H9 (cell line): ENCODE data around the gene PLXNB3. TPM values are rescaled to one million over a fixed set of nuclear protein-coding genes. Genes with fewer than 3 reads are reported as not detected.

Experiments
- DNase-seq: peaks from one replicate; pipeline ENCODE4 v3.0.0-alpha.2; 2017
- H2AFZ ChIP-seq: one replicate; pipeline ENCODE4 v1.6.1; 2013; ENCODE audit warnings: mild to moderate bottlenecking, low read length, control low read depth, moderate library complexity
- H2AK5ac ChIP-seq: 2 replicates; pipeline ENCODE4 v1.6.1; 2013; ENCODE audit warnings: low read length, control low read depth, mixed read lengths; ENCODE audit not compliant: insufficient read length
- H2BK120ac ChIP-seq: one replicate; pipeline ENCODE4 v1.6.1; 2013; ENCODE audit warnings: low read depth, mild to moderate bottlenecking, low read length, control low read depth, inconsistent platforms; ENCODE audit not compliant: poor library complexity, severe bottlenecking
- H2BK12ac ChIP-seq: 2 replicates; pipeline ENCODE4 v1.6.1; 2013; ENCODE audit warnings: low read length, control low read depth, mixed read lengths, low read depth; ENCODE audit not compliant: insufficient read length
- H2BK15ac ChIP-seq: 2 replicates; pipeline ENCODE4 v1.6.1; 2013; ENCODE audit warnings: low read depth, low read length, control low read depth
- H2BK20ac ChIP-seq: one replicate; pipeline ENCODE4 v1.6.1; 2013; ENCODE audit warnings: low read depth, mild to moderate bottlenecking, low read length, control low read depth, inconsistent platforms; ENCODE audit not compliant: poor library complexity, severe bottlenecking
- H2BK5ac ChIP-seq: 2 replicates; pipeline ENCODE4 v1.6.1; 2013; ENCODE audit warnings: low read length, control low read depth, mixed read lengths; ENCODE audit not compliant: insufficient read length
- H3K14ac ChIP-seq: 2 replicates; pipeline ENCODE4 v1.6.1; 2013; ENCODE audit warnings: low read length, control low read depth; ENCODE audit not compliant: insufficient read depth
- H3K18ac ChIP-seq: 2 replicates; pipeline ENCODE4 v1.6.1; 2013; ENCODE audit warnings: low read depth, mild to moderate bottlenecking, mixed read lengths, low read length, control low read depth; ENCODE audit not compliant: insufficient read length
- H3K23ac ChIP-seq: 2 replicates; pipeline ENCODE4 v1.6.1; 2013; ENCODE audit warnings: low read length, control low read depth, mixed read lengths, low read depth; ENCODE audit not compliant: insufficient read length
- H3K23me2 ChIP-seq: 2 replicates; pipeline ENCODE4 v1.6.1; 2013; ENCODE audit warnings: low read depth, mild to moderate bottlenecking, mixed read lengths, low read length, control low read depth; ENCODE audit not compliant: insufficient read length, poor library complexity, severe bottlenecking
- H3K27ac ChIP-seq: 2 replicates; pipeline ENCODE4 v1.5.1; 2013; ENCODE audit warnings: low read length, control low read depth, mixed read lengths, low read depth; ENCODE audit not compliant: insufficient read length
- H3K27me3 ChIP-seq: 2 replicates; pipeline ENCODE4 v1.6.1; 2013; ENCODE audit warnings: low read length, control low read depth, inconsistent platforms; ENCODE audit not compliant: insufficient read depth
- H3K4ac ChIP-seq: 2 replicates; pipeline ENCODE4 v1.6.1; 2013; ENCODE audit warnings: low read depth, mild to moderate bottlenecking, control low read depth, inconsistent platforms, low read length, moderate library complexity
- H3K4me1 ChIP-seq: 2 replicates; pipeline ENCODE4 v1.6.1; 2013; ENCODE audit warnings: low read length, control low read depth, inconsistent platforms; ENCODE audit not compliant: insufficient read depth
- H3K4me2 ChIP-seq: 2 replicates; pipeline ENCODE4 v1.6.1; 2013; ENCODE audit warnings: low read length, control low read depth, mixed read lengths; ENCODE audit not compliant: insufficient read length, insufficient read depth
- H3K56ac ChIP-seq: 2 replicates; pipeline ENCODE4 v1.6.1; 2013; ENCODE audit warnings: low read depth, mild to moderate bottlenecking, mixed read lengths, low read length, control low read depth; ENCODE audit not compliant: insufficient read length
- H3K79me1 ChIP-seq: 2 replicates; pipeline ENCODE4 v1.6.1; 2013; ENCODE audit warnings: low read depth, mild to moderate bottlenecking, moderate library complexity, low read length, control low read depth, inconsistent platforms; ENCODE audit not compliant: insufficient read depth, poor library complexity, severe bottlenecking
- H3K79me2 ChIP-seq: 2 replicates; pipeline ENCODE4 v1.6.1; 2013; ENCODE audit warnings: low read length, control low read depth, inconsistent platforms; ENCODE audit not compliant: insufficient read depth
- H3K9ac ChIP-seq: 2 replicates; pipeline ENCODE4 v1.6.1; 2013; ENCODE audit warnings: low read length, control low read depth, mixed read lengths; ENCODE audit not compliant: insufficient read length; ENCODE audit errors: extremely low read depth
- H3K9me3 ChIP-seq: one replicate; pipeline ENCODE4 v1.6.1; 2013; ENCODE audit warnings: low read depth, low read length, inconsistent platforms; ENCODE audit not compliant: control insufficient read depth
- H3T11ph ChIP-seq: one replicate; pipeline ENCODE4 v1.6.1; 2013; ENCODE audit warnings: mild to moderate bottlenecking, low read length, control low read depth, inconsistent platforms
- H4K20me1 ChIP-seq: one replicate; pipeline ENCODE4 v1.6.1; 2013; ENCODE audit not compliant: control insufficient read depth, insufficient read length, insufficient read depth
- H4K5ac ChIP-seq: 2 replicates; pipeline ENCODE4 v1.6.1; 2013; ENCODE audit warnings: low read depth, mild to moderate bottlenecking, mixed read lengths, low read length, control low read depth; ENCODE audit not compliant: insufficient read length
- H4K8ac ChIP-seq: replicated peaks from 2 replicates; pipeline ENCODE4 v1.6.1; 2013; ENCODE audit warnings: low read length, control low read depth, mixed read lengths, low read depth; ENCODE audit not compliant: insufficient read length
- H4K91ac ChIP-seq: 2 replicates; pipeline ENCODE4 v1.6.1; 2013; ENCODE audit warnings: low read depth, mild to moderate bottlenecking, moderate library complexity, mixed read lengths, low read length, control low read depth; ENCODE audit not compliant: insufficient read length
- H3K27ac Mint-ChIP-seq, 3 experiments: 2 replicates in 2 of 3; 3 replicates in 1 of 3; pipeline ENCODE4 v1.8.0; 2020 to 2021; ENCODE audit warnings: mixed read lengths in 3 of 3, mild to moderate bottlenecking in 1 of 3, moderate library complexity in 1 of 3
- H3K27me3 Mint-ChIP-seq: 2 replicates; pipeline ENCODE4 v1.8.0; 2021; ENCODE audit warnings: low read depth, mild to moderate bottlenecking, moderate library complexity, mixed read lengths
- H3K36me3 Mint-ChIP-seq, 3 experiments: 2 replicates in 2 of 3; 3 replicates in 1 of 3; pipeline ENCODE4 v1.8.0; 2020 to 2021; ENCODE audit warnings: low read depth in 3 of 3, mixed read lengths in 3 of 3; ENCODE audit not compliant: insufficient read depth in 1 of 3
- H3K4me1 Mint-ChIP-seq, 2 experiments: 2 replicates each; pipeline ENCODE4 v1.8.0; 2020; ENCODE audit warnings: mixed read lengths in 2 of 2
- H3K4me3 Mint-ChIP-seq, 2 experiments: 2 replicates in 1 of 2; 3 replicates in 1 of 2; pipeline ENCODE4 v1.8.0; 2020 to 2021; ENCODE audit warnings: mild to moderate bottlenecking in 2 of 2, mixed read lengths in 2 of 2, moderate library complexity in 1 of 2
- H3K9me3 Mint-ChIP-seq, 2 experiments: 2 replicates in 1 of 2; 3 replicates in 1 of 2; pipeline ENCODE4 v1.8.0; 2020; ENCODE audit warnings: mild to moderate bottlenecking in 2 of 2, mixed read lengths in 2 of 2, moderate library complexity in 1 of 2
- WGBS: extraction: QIAGEN DNeasy Blood & Tissue Kit; methylation state at CpG from one replicate; pipeline ENCODE4 v1.1.7; 2013; ENCODE audit warnings: missing lambda C conversion rate, low lambda C conversion rate, mixed read lengths; ENCODE audit not compliant: insufficient read length; ENCODE audit errors: extremely low coverage; 5-methylcytosine and 5-hydroxymethylcytosine counted together
- total RNA-seq: library from RNA; stranded (reverse); gene quantifications from 2 replicates; pipeline ENCODE4 v1.2.1, GENCODE V29; 2021
- TF ChIP-seq, protein P1 (sequence below): fragments of 200-600 bp; sonication (generic); conservative IDR thresholded peaks from 3 replicates; pipeline ENCODE4 v1.8.0; 2021; ENCODE audit warnings: antibody characterized with exemption, mild to moderate bottlenecking

PLXNB3 gene
- total RNA-seq, 1 experiment from 2014 or later = 1.9 TPM

DNA sequence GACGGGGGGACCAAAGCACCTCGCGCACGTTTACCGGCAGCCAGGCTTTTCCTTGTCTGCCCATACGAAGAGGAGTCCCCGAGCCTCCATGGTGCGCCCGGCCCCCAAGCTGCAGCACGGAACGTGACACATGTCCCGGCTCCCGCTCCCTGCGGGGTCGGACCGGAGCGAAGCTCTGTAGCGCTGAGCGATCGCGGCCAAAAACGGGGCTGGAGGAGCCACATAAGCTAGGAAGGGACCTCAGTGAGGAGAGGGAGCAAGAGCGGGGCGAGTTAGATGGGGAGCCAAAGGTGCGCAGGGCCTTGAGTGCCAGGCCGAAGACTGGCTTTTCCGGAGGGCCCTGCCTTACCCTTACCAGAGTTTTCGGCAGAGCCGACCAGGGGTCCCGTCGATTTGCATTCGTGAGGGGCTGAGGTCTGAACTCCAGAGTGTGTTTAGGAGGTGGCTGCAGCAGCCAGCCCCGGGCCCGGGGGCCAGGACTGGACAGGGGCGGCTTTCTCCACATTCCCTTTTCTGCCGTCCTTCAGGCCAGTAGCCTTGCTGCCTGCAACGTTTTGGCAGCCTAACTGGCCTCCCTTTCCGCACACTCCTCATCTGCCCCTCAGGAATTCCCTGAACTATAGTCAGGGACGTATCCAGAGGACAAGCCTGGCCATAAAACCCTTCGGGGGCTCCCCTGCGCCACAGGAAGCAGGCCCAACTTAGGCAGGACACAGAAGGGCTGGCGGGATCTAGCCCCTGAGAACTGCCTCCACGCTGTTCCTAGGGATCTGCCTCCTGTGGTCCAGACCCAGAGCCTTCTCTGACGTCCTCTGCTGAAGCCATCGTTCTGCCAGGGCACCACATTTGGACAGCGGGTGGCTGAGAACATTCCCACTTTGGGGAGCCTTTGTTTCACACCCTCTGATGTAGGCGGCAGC is 31.1 kb downstream of the PLXNB3 start:
- no peak for DNase-seq
- no peak overlapping the region for H2AK5ac ChIP-seq
- H3K79me2 ChIP-seq = peaks cover 4% of the 10 kb centered on the region; the same call in 1 of the 2 replicates

More for the DNA sequence above, 31.1 kb downstream of the PLXNB3 start:
- Mint-ChIP-seq H3K27ac (peak overlapping the region in 1 of 3 experiments; percentile 96; a peak in 3 of 7 replicates), H3K9me3 (peaks cover 54 to 73% of the 10 kb centered on the region in 2 experiments), H3K36me3 (peaks cover 31 to 42% (median 36%) of the 10 kb centered on the region in 3 experiments), H3K4me3 (peak overlapping the region; percentile 87 to 93), H3K27me3 (no peaks in the 10 kb centered on the region; the same call in 1 of the 2 replicates), H3K4me1 (peaks cover 7 to 12% of the 10 kb centered on the region in 2 experiments; a peak in 3 of 4 replicates)
- Histone ChIP-seq H3K27ac (no peak overlapping the region), H3K18ac (no peak overlapping the region), H3K9me3 (peaks cover 40% of the 10 kb centered on the region), H3K79me1 (no peaks in the 10 kb centered on the region), H3K4me2 (peak overlapping the region; percentile 51), H3K4ac (no peak overlapping the region), H4K5ac (no peak overlapping the region), H2BK120ac (no peak overlapping the region), H4K20me1 (no peaks in the 10 kb centered on the region), H3K27me3 (no peaks in the 10 kb centered on the region), H3K9ac (peak overlapping the region; percentile 14), H2AFZ (no peak overlapping the region), H2BK15ac (no peak overlapping the region), H3K56ac (no peak overlapping the region), H2BK12ac (no peak overlapping the region), H2BK20ac (no peak overlapping the region), H3K4me1 (no peaks in the 10 kb centered on the region), H3K14ac (0 out of 2 replicates have a peak overlapping the region, but pooled peaks have one; percentile 7), H3K23ac (no peak overlapping the region), H4K8ac (no peak overlapping the region), H3K23me2 (peaks cover 4% of the 10 kb centered on the region), H3T11ph (no peak overlapping the region), H2BK5ac (no peak overlapping the region), H4K91ac (no peak overlapping the region)
- TF ChIP-seq, protein P1, sequence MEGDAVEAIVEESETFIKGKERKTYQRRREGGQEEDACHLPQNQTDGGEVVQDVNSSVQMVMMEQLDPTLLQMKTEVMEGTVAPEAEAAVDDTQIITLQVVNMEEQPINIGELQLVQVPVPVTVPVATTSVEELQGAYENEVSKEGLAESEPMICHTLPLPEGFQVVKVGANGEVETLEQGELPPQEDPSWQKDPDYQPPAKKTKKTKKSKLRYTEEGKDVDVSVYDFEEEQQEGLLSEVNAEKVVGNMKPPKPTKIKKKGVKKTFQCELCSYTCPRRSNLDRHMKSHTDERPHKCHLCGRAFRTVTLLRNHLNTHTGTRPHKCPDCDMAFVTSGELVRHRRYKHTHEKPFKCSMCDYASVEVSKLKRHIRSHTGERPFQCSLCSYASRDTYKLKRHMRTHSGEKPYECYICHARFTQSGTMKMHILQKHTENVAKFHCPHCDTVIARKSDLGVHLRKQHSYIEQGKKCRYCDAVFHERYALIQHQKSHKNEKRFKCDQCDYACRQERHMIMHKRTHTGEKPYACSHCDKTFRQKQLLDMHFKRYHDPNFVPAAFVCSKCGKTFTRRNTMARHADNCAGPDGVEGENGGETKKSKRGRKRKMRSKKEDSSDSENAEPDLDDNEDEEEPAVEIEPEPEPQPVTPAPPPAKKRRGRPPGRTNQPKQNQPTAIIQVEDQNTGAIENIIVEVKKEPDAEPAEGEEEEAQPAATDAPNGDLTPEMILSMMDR = no peak
- WGBS = no CpG with 5 or more reads among the region's 47 CpGs
